Inflammatory macrophage (primary cell): ENCODE measurements around the gene HOXA11.

Experiments
- DNase-seq, 2 donors: peaks; one replicate each; pipeline ENCODE4 v3.0.0-alpha.2; 2020 to 2022

Gene HOXA11

GRCh38 chr7:27157702-27158431 lies 27.2 kb downstream of the HOXA11 start:
- DNase-seq, result no peak

- no peak for DNase-seq
Measured at GRCh38 chr7:27156916-27157701, 27.9 kb downstream of the HOXA11 start.

- no peak for DNase-seq
Measured at GRCh38 chr7:27156508-27156898, 28.5 kb downstream of the HOXA11 start, which contains the start of gene HOXA7. Gene HOXA7 (minus strand): TSS chr7:27156675. CDS start chr7:27156545, 130 bp downstream.

GRCh38 chr7:27155816-27156507 lies 29.1 kb downstream of the HOXA11 start:
- DNase-seq, result no peak

GRCh38 chr7:27154901-27155815 lies 29.9 kb downstream of the HOXA11 start:
- no peak for DNase-seq

GRCh38 chr7:27154369-27154768 lies 30.7 kb downstream of the HOXA11 start:
- no peak for DNase-seq

- no peak for DNase-seq
Measured at GRCh38 chr7:27153526-27153925, 31.5 kb downstream of the HOXA11 start.

GRCh38 chr7:27152816-27153442 lies 32.1 kb downstream of the HOXA11 start:
- no peak for DNase-seq

- DNase-seq, result no peak
Measured at GRCh38 chr7:27151931-27152815, 32.9 kb downstream of the HOXA11 start, which contains the start of gene HOXA3. Gene HOXA3 (minus strand): TSS chr7:27152583. CDS start chr7:27110640, 41,943 bp downstream.

- no peak for DNase-seq
Measured at GRCh38 chr7:27151341-27151930, 33.6 kb downstream of the HOXA11 start.

- peak; percentile 60 to 77 for DNase-seq
Measured at GRCh38 chr7:27150568-27151340, 34.3 kb downstream of the HOXA11 start.

GRCh38 chr7:27149842-27150567 lies 35.0 kb downstream of the HOXA11 start:
- no peak for DNase-seq

GRCh38 chr7:27148756-27149641 lies 36.0 kb downstream of the HOXA11 start:
- DNase-seq, result no peak

- DNase-seq, result no peak
Measured at GRCh38 chr7:27148031-27148755, 36.8 kb downstream of the HOXA11 start.

GRCh38 chr7:27147199-27148030 lies 37.6 kb downstream of the HOXA11 start, which contains the start of gene HOXA6:
Gene HOXA6 (minus strand): TSS chr7:27147774. CDS start chr7:27147749, 25 bp downstream.
- DNase-seq, result no peak
